ENCODE data around the gene B4GALT6. TPM values are rescaled to one million over a fixed set of nuclear protein-coding genes. Genes with fewer than 3 reads are reported as not detected.

The B4GALT6 gene
- total RNA-seq, 1 donor from 2014 or later: 16.3 TPM

DNA sequence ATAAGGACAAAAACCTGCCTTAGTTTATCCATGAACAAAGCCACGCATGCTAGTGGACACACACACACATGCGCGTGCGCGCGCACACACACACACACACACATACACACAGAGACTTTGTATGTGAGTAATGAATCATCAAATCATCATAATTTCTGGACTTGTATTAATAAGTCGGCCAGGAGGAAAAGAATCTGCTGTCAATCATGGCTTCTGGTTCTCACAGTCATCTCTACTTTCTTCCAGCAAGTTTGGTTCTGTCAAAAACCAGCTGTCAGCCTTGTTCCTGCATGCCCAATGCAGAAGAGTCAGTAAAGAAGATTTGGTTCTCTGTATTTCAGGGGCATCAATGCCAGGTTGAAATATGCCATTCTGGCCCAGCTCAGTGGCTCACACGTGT is 93.8 kb downstream of the B4GALT6 start:
- Histone ChIP-seq H3K4me3 (no peak overlapping the region), H3K4me1 (no peaks in the 10 kb centered on the region), H3K27me3 (no peaks in the 10 kb centered on the region), H3K36me3 (no peaks in the 10 kb centered on the region), H3F3A (ENCODE audit: low read depth) (no peaks in the 10 kb centered on the region), H3K79me2 (ENCODE audit: low read depth) (no peaks in the 10 kb centered on the region), H2AFZ (replicated peaks) (no peak overlapping the region), H3K9ac (no peak overlapping the region), H3K4me2 (no peak overlapping the region), H3K9me3 (ENCODE audit: low read depth) (no peaks in the 10 kb centered on the region), H4K20me1 (ENCODE audit: low read depth) (no peaks in the 10 kb centered on the region), H3K27ac (no peak overlapping the region)
- Mint-ChIP-seq H3K27me3 (ENCODE audit: insufficient read depth, low read depth) (peaks cover 10% of the 10 kb centered on the region), H3K4me3 (no peak overlapping the region), H3K4me1 (peaks cover 22% of the 10 kb centered on the region), H3K36me3 (peaks cover 2% of the 10 kb centered on the region), H3K9me3 (peaks cover 15% of the 10 kb centered on the region), H3K27ac (peak overlapping the region; percentile 84)
- DNase-seq (ENCODE audit: low spot score): no peak
- TF ChIP-seq EZH2phosphoT487 (IDR thresholded peaks at IDR 0.05) (no peak), EZH2 (IDR thresholded peaks at IDR 0.05) (no peak)
- TF ChIP-seq, protein P1, sequence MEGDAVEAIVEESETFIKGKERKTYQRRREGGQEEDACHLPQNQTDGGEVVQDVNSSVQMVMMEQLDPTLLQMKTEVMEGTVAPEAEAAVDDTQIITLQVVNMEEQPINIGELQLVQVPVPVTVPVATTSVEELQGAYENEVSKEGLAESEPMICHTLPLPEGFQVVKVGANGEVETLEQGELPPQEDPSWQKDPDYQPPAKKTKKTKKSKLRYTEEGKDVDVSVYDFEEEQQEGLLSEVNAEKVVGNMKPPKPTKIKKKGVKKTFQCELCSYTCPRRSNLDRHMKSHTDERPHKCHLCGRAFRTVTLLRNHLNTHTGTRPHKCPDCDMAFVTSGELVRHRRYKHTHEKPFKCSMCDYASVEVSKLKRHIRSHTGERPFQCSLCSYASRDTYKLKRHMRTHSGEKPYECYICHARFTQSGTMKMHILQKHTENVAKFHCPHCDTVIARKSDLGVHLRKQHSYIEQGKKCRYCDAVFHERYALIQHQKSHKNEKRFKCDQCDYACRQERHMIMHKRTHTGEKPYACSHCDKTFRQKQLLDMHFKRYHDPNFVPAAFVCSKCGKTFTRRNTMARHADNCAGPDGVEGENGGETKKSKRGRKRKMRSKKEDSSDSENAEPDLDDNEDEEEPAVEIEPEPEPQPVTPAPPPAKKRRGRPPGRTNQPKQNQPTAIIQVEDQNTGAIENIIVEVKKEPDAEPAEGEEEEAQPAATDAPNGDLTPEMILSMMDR (IDR thresholded peaks at IDR 0.05): no peak

DNA sequence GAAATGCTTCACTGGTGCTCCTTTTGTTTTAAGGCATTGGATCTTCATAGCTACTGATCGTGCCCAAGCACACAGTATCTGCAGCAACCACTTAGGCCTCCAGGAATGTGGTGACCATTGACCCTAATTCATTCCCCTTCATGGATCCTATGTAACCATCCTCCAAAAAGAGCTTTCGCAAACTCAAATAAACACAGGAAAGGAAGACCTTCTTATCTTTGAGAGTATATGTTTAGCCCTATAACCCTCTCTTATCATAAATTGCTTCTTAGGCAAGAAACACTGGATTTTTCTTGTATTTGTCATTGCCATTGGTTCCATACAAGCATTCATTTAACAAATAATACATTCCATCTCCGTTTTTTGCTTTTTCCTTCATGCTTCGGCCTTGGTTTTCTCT is 96.9 kb downstream of the B4GALT6 start:
- no peak overlapping the region for H3K27ac ChIP-seq
- H3K27me3 Mint-ChIP-seq (ENCODE audit: insufficient read depth, low read depth): peaks cover 7% of the 10 kb centered on the region
- peaks cover 17% of the 10 kb centered on the region for H3K4me1 Mint-ChIP-seq
- H3K79me2 ChIP-seq (ENCODE audit: low read depth): no peaks in the 10 kb centered on the region
- no peak overlapping the region for H2AFZ ChIP-seq (replicated peaks)
- no peak overlapping the region for H3K4me3 Mint-ChIP-seq
- TF ChIP-seq EZH2 (IDR thresholded peaks at IDR 0.05): no peak
- TF ChIP-seq, protein P1 (IDR thresholded peaks at IDR 0.05): no peak
- TF ChIP-seq EZH2phosphoT487 (IDR thresholded peaks at IDR 0.05): no peak
- no peaks in the 10 kb centered on the region for H3K27me3 ChIP-seq
- peaks cover 2% of the 10 kb centered on the region for H3K36me3 Mint-ChIP-seq
- no peak overlapping the region for H3K4me2 ChIP-seq
- H3K9ac ChIP-seq: no peak overlapping the region
- H3K4me3 ChIP-seq: no peak overlapping the region
- H3F3A ChIP-seq (ENCODE audit: low read depth): no peaks in the 10 kb centered on the region
- no peaks in the 10 kb centered on the region for H3K4me1 ChIP-seq
- no peaks in the 10 kb centered on the region for H4K20me1 ChIP-seq (ENCODE audit: low read depth)
- no peak overlapping the region for H3K27ac Mint-ChIP-seq
- H3K9me3 Mint-ChIP-seq: peaks cover 11% of the 10 kb centered on the region
- H3K36me3 ChIP-seq: no peaks in the 10 kb centered on the region
- no peaks in the 10 kb centered on the region for H3K9me3 ChIP-seq (ENCODE audit: low read depth)
- no peak for DNase-seq (ENCODE audit: low spot score)

DNA sequence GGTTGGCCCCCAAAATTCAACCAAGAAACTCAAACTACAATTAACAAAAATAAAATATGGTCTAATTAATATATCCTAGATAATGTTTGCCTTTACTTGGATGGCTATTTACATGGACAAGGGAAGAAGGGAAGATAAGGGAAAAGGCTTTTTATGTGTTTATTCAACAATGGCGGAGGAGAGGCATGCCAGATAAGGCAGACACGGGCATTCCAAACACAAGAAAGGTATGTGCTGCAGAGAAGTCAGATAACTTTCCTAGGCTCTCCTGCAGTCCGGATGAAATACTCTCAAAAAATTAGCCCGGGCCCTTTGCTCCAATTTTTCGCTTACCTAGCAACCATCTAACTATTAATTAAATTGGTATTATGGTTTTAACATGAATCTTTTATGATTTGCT is 97.8 kb downstream of the B4GALT6 start:
- TF ChIP-seq, protein P1 (IDR thresholded peaks at IDR 0.05): no peak
- no peak for TF ChIP-seq EZH2phosphoT487 (IDR thresholded peaks at IDR 0.05)
- TF ChIP-seq EZH2 (IDR thresholded peaks at IDR 0.05): no peak
- Histone ChIP-seq H3K27me3 (no peaks in the 10 kb centered on the region), H2AFZ (replicated peaks) (no peak overlapping the region), H4K20me1 (ENCODE audit: low read depth) (no peaks in the 10 kb centered on the region), H3K36me3 (no peaks in the 10 kb centered on the region), H3K9ac (no peak overlapping the region), H3K4me2 (no peak overlapping the region), H3K4me3 (no peak overlapping the region), H3K4me1 (no peaks in the 10 kb centered on the region), H3K79me2 (ENCODE audit: low read depth) (no peaks in the 10 kb centered on the region), H3K9me3 (ENCODE audit: low read depth) (no peaks in the 10 kb centered on the region), H3F3A (ENCODE audit: low read depth) (no peaks in the 10 kb centered on the region), H3K27ac (no peak overlapping the region)
- DNase-seq (ENCODE audit: low spot score): no peak
- H3K4me3 Mint-ChIP-seq: no peak overlapping the region
- peaks cover 11% of the 10 kb centered on the region for H3K9me3 Mint-ChIP-seq
- peaks cover 7% of the 10 kb centered on the region for H3K27me3 Mint-ChIP-seq (ENCODE audit: insufficient read depth, low read depth)
- H3K4me1 Mint-ChIP-seq: peaks cover 15% of the 10 kb centered on the region
- peaks cover 2% of the 10 kb centered on the region for H3K36me3 Mint-ChIP-seq
- H3K27ac Mint-ChIP-seq: no peak overlapping the region
